GM12892 (cell line): ENCODE results near the gene PRPSAP1.

ENCODE experiments used
- POLR2A ChIP-seq: IDR thresholded peaks from 2 replicates; pipeline ENCODE4 v1.6.1; 2011; ENCODE audit warnings: low read depth, low read length, control low read depth
- POLR2AphosphoS5 ChIP-seq: IDR thresholded peaks from 2 replicates; pipeline ENCODE4 v1.6.1; 2011; ENCODE audit warnings: low read depth, low read length, control low read depth
- TAF1 ChIP-seq: IDR thresholded peaks from 2 replicates; pipeline ENCODE4 v1.6.1; 2011; ENCODE audit warnings: low read depth, mild to moderate bottlenecking, control low read depth, low read length, borderline replicate concordance

DNA sequence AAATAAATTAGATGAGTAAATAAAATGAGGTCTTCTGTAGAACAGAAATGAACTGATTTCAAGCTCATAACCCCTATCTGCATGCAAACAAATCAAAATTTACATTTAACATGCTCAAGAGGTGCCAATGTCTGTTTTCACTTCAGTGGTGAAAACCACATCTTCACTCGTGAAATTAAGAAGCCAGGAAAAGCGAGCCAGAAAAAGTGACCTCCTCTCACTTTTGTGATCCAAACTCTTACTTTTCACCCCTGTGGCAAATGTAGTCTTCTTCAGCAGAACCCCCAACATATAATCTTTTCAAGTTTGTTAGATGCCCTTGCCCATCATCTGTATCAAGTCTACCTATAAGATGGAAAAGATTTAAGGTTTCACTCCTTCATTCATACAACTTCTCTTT is 36.2 kb downstream of the PRPSAP1 start:
- TF ChIP-seq POLR2AphosphoS5: no peak
- TF ChIP-seq POLR2A: no peak
- no peak for TF ChIP-seq TAF1
